Measurements from ENCODE around the gene EPS8. TPM values are rescaled to one million over a fixed set of nuclear protein-coding genes. Genes with fewer than 3 reads are reported as not detected.
A peak's percentile ranks its signal among the peaks of the same experiment; 100 is the strongest.

The EPS8 gene
- total RNA-seq, 1 experiment from 2014 or later: 27.1 TPM

DNA sequence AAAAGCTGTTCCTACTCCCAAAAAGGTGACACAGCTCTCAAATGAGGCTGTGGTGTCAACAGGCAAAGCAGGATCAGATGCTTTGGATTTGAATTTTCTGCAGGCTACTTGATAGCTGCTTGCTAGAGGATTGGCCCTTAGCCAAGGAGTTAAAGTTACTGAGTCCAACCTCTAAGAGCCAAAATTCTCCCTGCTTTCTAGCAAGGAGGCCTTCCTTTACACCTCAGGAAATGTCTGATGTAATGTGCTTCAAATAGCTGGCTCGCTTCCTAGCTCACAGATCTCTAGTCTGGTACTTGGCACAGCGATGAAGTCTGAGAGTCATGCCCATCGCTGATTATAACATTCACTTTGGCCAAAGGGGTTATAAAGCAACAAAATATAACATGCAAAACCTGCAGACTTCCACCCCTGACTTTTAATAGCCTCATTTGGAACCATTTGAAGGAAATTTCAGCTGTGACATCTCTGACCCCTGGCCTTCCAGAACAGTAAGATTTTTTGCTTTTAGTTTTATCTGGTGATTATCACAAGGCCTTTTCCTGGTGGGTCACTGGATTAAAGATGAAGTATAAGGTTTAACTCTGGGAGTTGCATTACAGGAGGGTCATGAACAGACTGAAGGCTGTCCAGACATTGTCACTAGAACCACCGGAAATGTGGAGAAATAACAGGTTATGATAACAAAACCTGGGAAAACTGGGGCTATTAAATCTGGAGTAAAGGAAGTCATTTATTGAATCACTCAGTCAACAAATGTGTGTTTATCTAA lies 189.7 kb downstream of the EPS8 start:
- Histone ChIP-seq H3K27ac (no peak overlapping the region), H3K27me3 (no peaks in the 10 kb centered on the region), H3K36me3 (no peaks in the 10 kb centered on the region), H3K4me1 (peaks cover 29% of the 10 kb centered on the region), H3K9me3 (replicated peaks) (no peaks in the 10 kb centered on the region), H3K4me3 (no peak overlapping the region)
- DNase-seq: peak; percentile 15 to 70

GRCh38 chr12:15597125-15597830 lies 191.9 kb downstream of the EPS8 start:
- no peak for DNase-seq
- H3K36me3 ChIP-seq: no peaks in the 10 kb centered on the region
- peaks cover 12% of the 10 kb centered on the region for H3K4me1 ChIP-seq
- H3K4me3 ChIP-seq: no peak overlapping the region
- H3K27ac ChIP-seq: no peak overlapping the region
- no peaks in the 10 kb centered on the region for H3K9me3 ChIP-seq (replicated peaks)
- H3K27me3 ChIP-seq: no peaks in the 10 kb centered on the region

- Histone ChIP-seq H3K36me3 (no peaks in the 10 kb centered on the region), H3K27me3 (no peaks in the 10 kb centered on the region), H3K9me3 (replicated peaks) (no peaks in the 10 kb centered on the region), H3K4me3 (no peak overlapping the region), H3K27ac (no peak overlapping the region), H3K4me1 (peaks cover 12% of the 10 kb centered on the region)
- DNase-seq: no peak
Observed at GRCh38 chr12:15596174-15596573, 193.0 kb downstream of the EPS8 start.

DNA sequence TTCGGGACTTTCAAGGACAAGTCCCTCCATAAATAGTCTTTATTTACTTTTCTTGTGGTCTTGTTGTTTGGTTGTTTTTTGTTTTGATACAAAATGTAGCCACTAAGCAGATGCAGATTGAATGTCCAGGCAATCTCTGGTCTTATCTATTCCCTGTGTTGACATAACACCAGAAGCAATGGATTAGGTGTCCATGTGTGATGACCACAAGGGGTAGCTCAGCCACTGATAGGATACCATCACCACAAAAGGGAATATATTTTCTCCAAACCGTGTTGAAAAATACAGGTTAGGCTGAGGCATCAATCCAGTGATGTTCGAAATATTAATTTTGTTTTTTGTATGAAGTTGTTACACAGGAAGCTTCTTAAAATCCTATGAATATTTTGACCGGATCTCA lies 196.3 kb downstream of the EPS8 start:
- no peaks in the 10 kb centered on the region for H3K4me1 ChIP-seq
- H3K27ac ChIP-seq: no peak overlapping the region
- no peak overlapping the region for H3K4me3 ChIP-seq
- no peaks in the 10 kb centered on the region for H3K9me3 ChIP-seq (replicated peaks)
- no peaks in the 10 kb centered on the region for H3K27me3 ChIP-seq
- peak in 1 of 2 experiments; percentile 15 for DNase-seq
- no peaks in the 10 kb centered on the region for H3K36me3 ChIP-seq

DNA sequence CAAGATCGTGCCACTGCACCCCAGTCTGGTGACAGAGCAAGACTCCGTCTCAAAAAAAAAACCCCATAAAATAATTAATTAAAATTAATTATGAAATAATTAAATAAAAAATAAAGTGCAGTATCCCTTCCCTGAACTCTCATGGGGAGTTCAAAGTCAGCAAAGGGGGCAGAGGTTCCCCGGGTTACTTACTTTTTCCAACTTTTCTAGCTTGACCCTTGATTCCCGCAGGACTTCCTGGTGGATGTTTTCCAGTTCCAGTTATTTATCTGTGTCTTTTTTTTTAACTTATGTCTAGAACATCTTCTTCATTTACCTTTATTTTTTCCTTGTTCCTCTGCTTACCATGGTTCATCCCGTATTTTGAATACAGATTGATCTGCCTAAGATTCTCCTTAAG lies 197.4 kb downstream of the EPS8 start:
- DNase-seq: no peak
- Histone ChIP-seq H3K4me1 (no peaks in the 10 kb centered on the region), H3K27me3 (no peaks in the 10 kb centered on the region), H3K4me3 (no peak overlapping the region), H3K9me3 (replicated peaks) (no peaks in the 10 kb centered on the region), H3K27ac (no peak overlapping the region), H3K36me3 (no peaks in the 10 kb centered on the region)

GRCh38 chr12:15590180-15590826 lies 198.9 kb downstream of the EPS8 start:
- Histone ChIP-seq H3K4me1 (no peaks in the 10 kb centered on the region), H3K9me3 (replicated peaks) (no peaks in the 10 kb centered on the region), H3K27ac (no peak overlapping the region; the same call in 1 of the 2 replicates), H3K27me3 (no peaks in the 10 kb centered on the region), H3K36me3 (no peaks in the 10 kb centered on the region), H3K4me3 (peak overlapping the region; percentile 39)
- DNase-seq: peak; percentile 50 to 86

DNA sequence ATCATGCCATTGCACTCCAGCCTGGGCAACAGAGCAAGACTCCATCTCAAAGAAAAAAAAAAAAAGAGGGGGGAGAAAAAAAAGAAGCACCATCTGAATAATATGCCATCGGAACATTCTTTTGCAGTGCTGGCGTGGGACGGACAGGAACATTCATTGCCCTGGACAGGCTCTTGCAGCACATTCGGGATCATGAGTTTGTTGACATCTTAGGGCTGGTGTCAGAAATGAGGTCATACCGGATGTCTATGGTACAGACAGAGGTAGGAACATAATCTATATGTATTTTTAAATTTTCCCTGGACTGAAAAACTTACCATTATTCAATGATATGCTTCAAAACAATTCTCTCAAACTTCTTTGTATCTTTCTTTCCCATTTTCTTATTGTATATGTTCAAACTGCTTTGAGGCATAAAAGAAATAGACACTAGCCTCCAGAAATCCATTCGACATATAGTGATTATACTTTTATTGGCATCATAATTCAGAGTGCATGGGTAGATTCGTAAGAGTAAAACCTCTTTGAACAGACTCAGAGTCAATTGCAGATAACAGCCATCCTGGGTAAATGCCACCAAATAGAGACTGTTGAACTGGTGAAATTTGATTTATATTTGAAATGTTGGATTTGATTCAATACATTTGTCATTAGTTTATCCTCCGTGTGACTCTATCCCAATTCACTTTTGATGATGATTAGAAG lies 199.7 kb downstream of the EPS8 start:
- Histone ChIP-seq H3K27ac (no peak overlapping the region), H3K4me1 (no peaks in the 10 kb centered on the region), H3K36me3 (no peaks in the 10 kb centered on the region), H3K4me3 (no peak overlapping the region), H3K27me3 (no peaks in the 10 kb centered on the region), H3K9me3 (replicated peaks) (no peaks in the 10 kb centered on the region)
- no peak for DNase-seq

- no peak overlapping the region for H3K27ac ChIP-seq
- peak; percentile 29 to 71 for DNase-seq
- H3K9me3 ChIP-seq (replicated peaks): no peaks in the 10 kb centered on the region
- H3K36me3 ChIP-seq: no peaks in the 10 kb centered on the region
- no peaks in the 10 kb centered on the region for H3K4me1 ChIP-seq
- H3K27me3 ChIP-seq: no peaks in the 10 kb centered on the region
- H3K4me3 ChIP-seq: no peak overlapping the region
Observed at GRCh38 chr12:15584366-15585041, 204.7 kb downstream of the EPS8 start.

- no peak overlapping the region for H3K4me3 ChIP-seq
- H3K36me3 ChIP-seq: no peaks in the 10 kb centered on the region
- no peaks in the 10 kb centered on the region for H3K9me3 ChIP-seq (replicated peaks)
- H3K27ac ChIP-seq: no peak overlapping the region
- no peak for DNase-seq
- no peaks in the 10 kb centered on the region for H3K27me3 ChIP-seq
- H3K4me1 ChIP-seq: no peaks in the 10 kb centered on the region
Observed at GRCh38 chr12:15583804-15584203, 205.4 kb downstream of the EPS8 start.

GRCh38 chr12:15581006-15581405 lies 208.2 kb downstream of the EPS8 start:
- no peak overlapping the region for H3K27ac ChIP-seq
- H3K36me3 ChIP-seq: no peaks in the 10 kb centered on the region
- no peaks in the 10 kb centered on the region for H3K27me3 ChIP-seq
- H3K9me3 ChIP-seq (replicated peaks): no peaks in the 10 kb centered on the region
- no peak overlapping the region for H3K4me3 ChIP-seq
- H3K4me1 ChIP-seq: no peaks in the 10 kb centered on the region
- DNase-seq: peak; percentile 8 to 55

GRCh38 chr12:15580431-15580830 lies 208.8 kb downstream of the EPS8 start:
- H3K9me3 ChIP-seq (replicated peaks): no peaks in the 10 kb centered on the region
- H3K4me3 ChIP-seq: no peak overlapping the region
- H3K36me3 ChIP-seq: no peaks in the 10 kb centered on the region
- DNase-seq: no peak
- no peak overlapping the region for H3K27ac ChIP-seq
- H3K27me3 ChIP-seq: no peaks in the 10 kb centered on the region
- no peaks in the 10 kb centered on the region for H3K4me1 ChIP-seq

DNA sequence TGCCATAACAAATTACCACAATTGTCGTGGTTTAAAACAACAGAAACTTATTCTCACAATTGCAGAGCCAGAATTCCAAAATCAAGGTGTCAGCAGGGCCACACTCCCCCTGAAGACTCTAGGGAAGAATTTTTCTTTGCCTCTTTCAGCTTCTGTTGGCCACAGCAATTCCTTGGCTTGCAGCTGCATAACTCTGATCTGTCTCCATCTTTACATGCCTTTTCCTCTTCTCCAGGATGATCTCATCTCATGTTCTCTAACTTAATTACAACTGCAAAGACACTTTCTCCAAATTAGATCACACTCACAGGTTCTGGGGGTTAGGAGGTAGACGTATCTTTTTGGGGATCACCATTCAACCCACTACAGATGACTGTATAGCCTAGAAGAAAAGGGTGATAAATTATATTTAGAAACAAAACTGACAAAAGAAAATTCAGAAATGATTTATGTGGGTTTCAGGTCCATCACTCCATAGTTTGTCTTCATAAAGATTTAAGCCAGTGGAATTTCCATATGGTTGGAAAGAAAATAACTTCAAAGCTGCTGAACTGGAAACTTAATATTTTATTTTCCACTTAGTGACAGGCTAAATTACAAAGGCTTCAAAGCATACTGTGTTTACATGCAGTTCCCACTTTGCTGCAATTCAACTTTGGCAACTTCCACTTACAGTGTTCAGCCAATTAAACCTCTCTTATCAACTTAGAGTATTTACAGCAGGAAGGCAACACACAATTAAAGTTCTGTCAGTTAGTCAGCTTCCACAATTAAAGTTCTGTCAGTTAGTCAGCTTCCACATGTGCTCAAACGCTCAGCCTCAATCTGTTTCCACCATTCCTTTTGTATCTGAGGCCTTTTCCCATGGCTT lies 213.3 kb downstream of the EPS8 start:
- H3K4me1 ChIP-seq: no peaks in the 10 kb centered on the region
- no peaks in the 10 kb centered on the region for H3K36me3 ChIP-seq
- no peaks in the 10 kb centered on the region for H3K27me3 ChIP-seq
- no peak overlapping the region for H3K27ac ChIP-seq
- no peaks in the 10 kb centered on the region for H3K9me3 ChIP-seq (replicated peaks)
- no peak overlapping the region for H3K4me3 ChIP-seq
- no peak for DNase-seq

GRCh38 chr12:15574353-15574752 lies 214.8 kb downstream of the EPS8 start:
- DNase-seq: no peak
- Histone ChIP-seq H3K36me3 (no peaks in the 10 kb centered on the region), H3K27me3 (no peaks in the 10 kb centered on the region), H3K9me3 (replicated peaks) (no peaks in the 10 kb centered on the region), H3K4me1 (no peaks in the 10 kb centered on the region), H3K27ac (no peak overlapping the region), H3K4me3 (no peak overlapping the region)

Data from SJCRH30 (cell line).